B cell (primary cell): ENCODE measurements around the gene LMNTD1. TPM values are rescaled to one million over a fixed set of nuclear protein-coding genes. Genes with fewer than 3 reads are reported as not detected.

ENCODE experiments used
- ATAC-seq: fragments of 200-7000 bp; cut with Tn5 transposase; one replicate; pipeline ENCODE4 v1.10.0; 2021; ENCODE audit warnings: low read depth, mild to moderate bottlenecking, moderate number of reproducible peaks, moderate library complexity
- CTCF ChIA-PET: fragments of 350-600 bp; sonication (Branson Sonifier 250); formaldehyde crosslinking; loops from one replicate; lab custom pipeline; 2021; ENCODE audit warnings: antibody characterized with exemption, inconsistent platforms; lab: Charles Lee
- POLR2A ChIA-PET: fragments of 350-600 bp; sonication (Branson Sonifier 250); formaldehyde crosslinking; loops from one replicate; lab custom pipeline; 2021; ENCODE audit warnings: antibody characterized with exemption; lab: Charles Lee
- DNase-seq: peaks from one replicate; pipeline ENCODE4 v3.0.0; 2013
- H2AFZ ChIP-seq: 2 replicates; pipeline ENCODE4 v1.6.1; 2012; ENCODE audit warnings: mild to moderate bottlenecking, low read depth, low read length; ENCODE audit not compliant: insufficient read depth, poor library complexity, severe bottlenecking
- H3K27ac ChIP-seq, 2 donors: 1 replicate in 1 of 2; 2 replicates in 1 of 2; pipeline ENCODE4 v1.5.1; 2012 to 2013; ENCODE audit warnings: low read length in 2 of 2, mild to moderate bottlenecking in 2 of 2, moderate library complexity in 1 of 2
- H3K27me3 ChIP-seq, 4 experiments: fragments of 200-600 bp in 1 of 4; sonication (generic) in 1 of 4; replicated peaks in 1 of 4; 1 replicate in 2 of 4; 2 replicates in 2 of 4; pipeline versions ENCODE4 v1.6.1 to v1.7.0; 2013 to 2016; ENCODE audit warnings: low read length in 3 of 4, mild to moderate bottlenecking in 2 of 4, mixed read lengths in 1 of 4, moderate library complexity in 1 of 4; ENCODE audit not compliant: insufficient read depth in 4 of 4, control insufficient read depth in 3 of 4; ENCODE audit errors: control extremely low read depth in 1 of 4
- H3K36me3 ChIP-seq, 2 experiments: replicated peaks in 1 of 2; 1 replicate in 1 of 2; 2 replicates in 1 of 2; pipeline versions ENCODE4 v1.6.1 to v1.7.1; 2013; ENCODE audit warnings: low read length in 1 of 2; ENCODE audit not compliant: insufficient read depth in 2 of 2, control insufficient read depth in 1 of 2; ENCODE audit errors: control extremely low read depth in 1 of 2, extremely low read depth in 1 of 2
- H3K4me1 ChIP-seq, 2 donors: fragments of 200-600 bp in 1 of 2; sonication (generic) in 1 of 2; 1 replicate in 1 of 2; 2 replicates in 1 of 2; pipeline versions ENCODE4 v1.5.1 to v1.6.1; 2013 to 2017; ENCODE audit warnings: low read length in 2 of 2; ENCODE audit not compliant: control insufficient read depth in 2 of 2, insufficient read depth in 2 of 2
- H3K4me2 ChIP-seq: replicated peaks from 2 replicates; pipeline ENCODE3; 2012; ENCODE audit warnings: mild to moderate bottlenecking, low read depth, low read length; ENCODE audit not compliant: poor library complexity, severe bottlenecking
- H3K4me3 ChIP-seq, 5 experiments: fragments of 200-600 bp in 1 of 5; sonication (generic) in 1 of 5; 1 replicate in 3 of 5; 2 replicates in 2 of 5; pipeline versions ENCODE4 v1.5.1 to v1.7.0; 2011 to 2016; ENCODE audit warnings: low read length in 4 of 5, mild to moderate bottlenecking in 4 of 5, low read depth in 2 of 5, control low read depth in 1 of 5, moderate library complexity in 1 of 5; ENCODE audit not compliant: insufficient read depth in 1 of 5; ENCODE audit errors: control extremely low read depth in 1 of 5, extremely low read depth in 1 of 5
- H3K79me2 ChIP-seq: fragments of 200-600 bp; sonication (generic); one replicate; pipeline ENCODE4 v1.6.0; 2016; ENCODE audit warnings: low read length; ENCODE audit not compliant: control insufficient read depth, insufficient read depth
- H3K9ac ChIP-seq: fragments of 200-600 bp; sonication (generic); 2 replicates; pipeline ENCODE4 v1.6.1; 2017; ENCODE audit warnings: mild to moderate bottlenecking, low read length, moderate library complexity
- H3K9me3 ChIP-seq, 3 donors: one replicate each; pipeline versions ENCODE4 v1.6.1 to v1.7.1; 2013; ENCODE audit warnings: low read length in 2 of 3; ENCODE audit not compliant: control insufficient read depth in 2 of 3, insufficient read depth in 1 of 3; ENCODE audit errors: control extremely low read depth in 1 of 3
- H4K20me1 ChIP-seq: 2 replicates; pipeline ENCODE4 v1.6.0; 2012; ENCODE audit warnings: mild to moderate bottlenecking, low read length; ENCODE audit not compliant: insufficient read depth, control insufficient read depth, poor library complexity, severe bottlenecking
- H3K27ac Mint-ChIP-seq: one replicate; pipeline ENCODE4 v1.8.0; 2021; ENCODE audit warnings: mixed read lengths
- H3K27me3 Mint-ChIP-seq: one replicate; pipeline ENCODE4 v1.8.0; 2021; ENCODE audit warnings: mixed read lengths
- H3K4me1 Mint-ChIP-seq: one replicate; pipeline ENCODE4 v1.8.0; 2021; ENCODE audit warnings: mixed read lengths
- H3K4me3 Mint-ChIP-seq: one replicate; pipeline ENCODE4 v1.8.0; 2021; ENCODE audit warnings: mixed read lengths
- H3K9me3 Mint-ChIP-seq: one replicate; pipeline ENCODE4 v1.8.0; 2022; ENCODE audit warnings: mixed read lengths; ENCODE audit not compliant: insufficient read depth
- CTCF ChIP-seq: fragments of 200-600 bp; IDR thresholded peaks from one replicate; pipeline ENCODE4 v1.8.0; 2022; ENCODE audit warnings: antibody characterized with exemption, mild to moderate bottlenecking
- EZH2 ChIP-seq: IDR thresholded peaks from 2 replicates; pipeline ENCODE4 v1.6.1; 2012; ENCODE audit warnings: borderline replicate concordance, low read depth, mild to moderate bottlenecking, moderate library complexity, low read length; ENCODE audit not compliant: insufficient read depth, poor library complexity, severe bottlenecking
- WGBS: methylation state at CpG from one replicate; pipeline ENCODE4 v1.1.5; 2013; ENCODE audit warnings: missing lambda C conversion rate; ENCODE audit not compliant: insufficient coverage; 5-methylcytosine and 5-hydroxymethylcytosine counted together
- intact Hi-C: fragments of 100-400 bp; cut with micrococcal nuclease; formaldehyde crosslinking; loops from one replicate; pipeline ENCODE4 v1.10.0; 2022
- polyA plus RNA-seq: library from polyadenylated mRNA; depleted of rRNA; stranded (reverse); fragments of >200 nt; gene quantifications from 2 replicates; pipeline ENCODE4 v1.2.3, GENCODE V29; 2012
- total RNA-seq, 2 donors: library from RNA; stranded (reverse); fragments of 120-200 nt in 1 of 2; gene quantifications; 1 replicate in 1 of 2; 2 replicates in 1 of 2; pipeline versions ENCODE4 v1.2.3 to v1.2.4, GENCODE V29; 2013 to 2022

Gene LMNTD1
- total and polyA plus RNA-seq, 2 donors (not counting 1 experiment from before 2014, with no cell fraction given) = not detected

GRCh38 chr12:25469861-25470260 is 83.2 kb downstream of the LMNTD1 start:
- Histone ChIP-seq H3K4me1 (no peaks in the 10 kb centered on the region), H2AFZ (no peak overlapping the region), H3K9ac (no peak overlapping the region), H3K36me3 (no peaks in the 10 kb centered on the region), H4K20me1 (no peaks in the 10 kb centered on the region), H3K4me2 (no peak overlapping the region), H3K9me3 (no peaks in the 10 kb centered on the region), H3K79me2 (no peaks in the 10 kb centered on the region), H3K4me3 (no peak overlapping the region), H3K27ac (no peak overlapping the region), H3K27me3 (no peaks in the 10 kb centered on the region)
- POLR2A ChIA-PET = no interaction called here
- CTCF ChIA-PET = no interaction called here
- WGBS = 100% methylated on average over 2 of the region's 2 CpGs
- DNase-seq (no peak), ATAC-seq (no peak)
- no peaks in the 10 kb centered on the region for H3K27me3 Mint-ChIP-seq
- intact Hi-C loops = no loop called here
- no peaks in the 10 kb centered on the region for H3K9me3 Mint-ChIP-seq
- no peak overlapping the region for H3K4me3 Mint-ChIP-seq
- H3K27ac Mint-ChIP-seq = no peak overlapping the region
- no peaks in the 10 kb centered on the region for H3K4me1 Mint-ChIP-seq
- TF ChIP-seq CTCF = no peak

- no peaks in the 10 kb centered on the region for H4K20me1 ChIP-seq
- no peak for DNase-seq
- Mint-ChIP-seq H3K9me3 (no peaks in the 10 kb centered on the region), H3K27ac (no peak overlapping the region), H3K4me1 (no peaks in the 10 kb centered on the region), H3K4me3 (no peak overlapping the region), H3K27me3 (no peaks in the 10 kb centered on the region)
- H3K36me3 ChIP-seq = no peaks in the 10 kb centered on the region
- H3K9ac ChIP-seq = no peak overlapping the region
- H3K4me2 ChIP-seq = no peak overlapping the region
- ATAC-seq = no peak
- H3K4me3 ChIP-seq = no peak overlapping the region
- H3K4me1 ChIP-seq = no peaks in the 10 kb centered on the region
- no peak overlapping the region for H3K27ac ChIP-seq
- no peaks in the 10 kb centered on the region for H3K79me2 ChIP-seq
- TF ChIP-seq EZH2 (no peak), CTCF (no peak)
- H2AFZ ChIP-seq = no peak overlapping the region
- intact Hi-C loops = no loop called here
- no peaks in the 10 kb centered on the region for H3K27me3 ChIP-seq
- no peaks in the 10 kb centered on the region for H3K9me3 ChIP-seq
- ChIA-PET POLR2A (no interaction called here), CTCF (no interaction called here)
- WGBS = 96% methylated on average over 5 of the region's 6 CpGs
Measured at GRCh38 chr12:25469368-25469767, 83.7 kb downstream of the LMNTD1 start.
